Stimulated activated CD8-positive, alpha-beta memory T cell treated with anti-CD3 and anti-CD28 coated beads, Interleukin-12 subunit alpha, Interleukin-12 subunit beta, amount 100 ng/mL, for 1 hour (primary cell): ENCODE measurements around the gene ALG14.
"Not testable (repeated sequence)": the region's sequence is repeated elsewhere in the genome, so short reads cannot be mapped to it uniquely, and the experiment has no call there.

ENCODE experiments used
- DNase-seq: peaks from one replicate; pipeline ENCODE4 v3.0.0-alpha.2; 2020; ENCODE audit warnings: low read depth

The ALG14 gene

DNA sequence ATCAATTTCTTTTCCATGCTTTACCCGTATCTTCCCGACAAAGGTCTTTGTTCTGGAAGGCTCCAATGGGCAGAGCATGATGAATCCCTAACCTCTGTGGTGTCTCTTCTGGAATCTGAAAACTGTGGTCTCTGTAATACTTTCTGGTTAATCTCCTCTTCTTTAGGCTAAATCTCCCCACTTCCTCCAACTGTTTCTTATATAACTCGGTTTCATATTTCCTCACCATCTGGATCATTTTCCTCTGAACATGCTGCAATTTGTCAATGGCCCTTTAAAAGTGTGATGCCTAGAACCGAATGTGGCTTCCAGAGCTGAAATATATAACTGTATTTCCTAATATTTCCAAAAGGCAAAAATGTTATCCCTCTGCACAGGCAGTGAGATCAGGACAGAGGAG is 66.1 kb downstream of the ALG14 start:
- DNase-seq, result no peak

DNA sequence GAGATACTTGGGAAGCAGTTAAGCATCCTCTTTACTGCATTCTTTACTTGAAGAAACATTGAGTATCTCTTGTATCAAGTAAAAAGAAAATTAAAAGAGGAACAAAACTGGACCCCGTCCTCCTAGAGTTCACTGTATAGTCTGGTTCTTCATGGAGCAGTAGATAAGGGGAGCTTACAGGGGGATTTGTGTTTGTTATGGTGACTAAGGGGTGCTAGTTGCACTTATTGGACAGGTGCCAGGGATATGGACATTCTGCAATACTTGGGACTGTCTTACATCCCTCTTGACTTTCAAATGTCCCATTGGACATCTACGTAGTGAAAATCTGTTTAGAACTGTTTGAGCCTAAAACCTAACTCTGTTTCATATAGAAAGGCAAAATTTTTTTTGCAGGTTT is 67.2 kb downstream of the ALG14 start:
- DNase-seq, result no peak

DNA sequence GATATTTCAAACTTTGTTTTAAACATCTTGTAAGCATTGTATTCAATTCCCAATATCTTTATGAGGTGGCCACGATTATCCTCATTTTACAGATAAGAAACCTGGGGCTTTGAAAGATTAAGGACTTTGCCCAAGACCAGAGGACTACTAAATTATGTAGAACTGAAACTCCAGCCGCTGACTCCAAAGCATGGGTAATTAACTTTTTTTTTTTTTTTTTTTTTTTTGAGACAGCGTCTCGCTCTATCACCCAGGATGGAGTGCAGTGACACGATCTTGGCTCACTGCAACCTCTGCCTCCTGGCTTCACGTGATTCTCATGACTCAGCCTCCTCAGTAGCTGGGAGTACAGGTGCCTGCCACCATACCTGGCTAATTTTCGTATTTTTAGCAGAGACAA is 68.7 kb downstream of the ALG14 start:
- no peak for DNase-seq

DNA sequence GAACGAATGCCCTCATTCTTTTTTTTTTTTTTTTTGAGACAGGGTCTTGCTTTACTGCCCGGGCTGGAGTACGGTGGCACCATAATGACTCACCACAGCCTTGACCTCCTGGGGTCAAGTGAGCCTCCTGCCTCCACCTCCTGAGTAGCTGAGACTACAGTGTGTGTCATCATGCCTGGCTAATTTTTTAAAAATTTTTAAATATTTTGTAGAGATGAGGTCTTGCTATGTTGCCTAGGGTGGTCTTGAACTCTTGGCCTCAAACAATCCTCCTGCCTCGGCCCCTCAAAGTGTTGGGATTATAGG is 69.4 kb downstream of the ALG14 start:
- DNase-seq, result no peak

DNA sequence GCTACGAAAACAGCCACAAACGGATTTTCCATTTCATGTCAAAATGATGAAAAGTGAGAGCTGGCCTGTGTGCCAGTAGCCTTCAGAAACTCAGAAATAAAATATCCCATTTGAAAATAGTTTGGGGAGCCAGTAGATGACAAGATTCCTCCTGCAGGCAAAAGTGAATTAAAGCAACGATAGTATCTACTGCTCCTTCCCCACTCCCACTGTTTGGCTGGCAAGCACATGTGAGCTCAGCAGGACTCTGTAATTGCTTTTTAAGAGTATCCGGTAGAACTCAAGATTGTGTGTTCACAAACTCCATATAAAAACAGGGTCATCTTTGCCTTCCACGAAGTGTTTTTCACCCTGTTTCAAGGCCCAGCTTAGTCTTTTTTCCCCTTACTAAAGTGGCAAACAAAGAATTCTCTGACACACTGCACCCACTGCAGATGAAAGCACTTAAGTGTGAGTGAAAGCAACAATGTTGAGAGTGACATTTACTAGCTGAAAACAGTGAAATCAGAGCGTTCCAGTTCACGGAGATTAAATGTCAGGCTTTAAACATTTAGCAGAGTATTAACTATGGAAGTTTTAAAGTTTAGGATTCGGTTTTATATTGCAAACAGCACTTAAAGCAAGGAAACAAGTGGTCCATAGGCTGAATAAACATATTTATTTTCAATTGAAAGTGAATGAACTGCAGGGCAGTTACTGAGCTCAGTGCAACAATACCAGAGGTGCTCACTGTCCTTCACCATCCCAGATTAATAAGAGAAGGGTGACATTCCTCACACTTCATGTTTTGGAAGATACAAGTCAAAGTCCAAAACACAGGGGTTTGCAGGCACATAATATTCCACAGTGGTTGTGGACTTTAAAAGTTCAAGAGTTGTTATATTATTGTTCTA is 70.0 kb downstream of the ALG14 start:
- DNase-seq, result no peak

DNA sequence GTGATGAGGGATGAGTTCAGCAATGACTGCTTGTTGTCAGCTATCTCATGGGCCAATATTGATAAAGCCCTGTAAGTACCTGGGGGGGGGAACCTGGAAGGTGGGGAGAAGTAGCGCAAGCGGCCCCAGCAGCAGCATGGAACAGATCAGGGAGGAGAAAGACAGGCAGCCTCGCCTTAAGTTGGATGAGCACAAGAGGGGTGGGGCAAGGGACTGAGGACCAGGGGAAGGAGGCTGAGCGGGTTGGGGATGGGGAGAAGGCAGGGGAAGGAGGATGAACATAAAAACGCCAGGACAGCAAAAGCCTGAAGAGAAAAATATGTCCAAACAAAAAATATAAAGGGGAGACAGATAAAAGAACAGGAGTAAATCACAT is 70.6 kb downstream of the ALG14 start:
- DNase-seq, result no peak

DNA sequence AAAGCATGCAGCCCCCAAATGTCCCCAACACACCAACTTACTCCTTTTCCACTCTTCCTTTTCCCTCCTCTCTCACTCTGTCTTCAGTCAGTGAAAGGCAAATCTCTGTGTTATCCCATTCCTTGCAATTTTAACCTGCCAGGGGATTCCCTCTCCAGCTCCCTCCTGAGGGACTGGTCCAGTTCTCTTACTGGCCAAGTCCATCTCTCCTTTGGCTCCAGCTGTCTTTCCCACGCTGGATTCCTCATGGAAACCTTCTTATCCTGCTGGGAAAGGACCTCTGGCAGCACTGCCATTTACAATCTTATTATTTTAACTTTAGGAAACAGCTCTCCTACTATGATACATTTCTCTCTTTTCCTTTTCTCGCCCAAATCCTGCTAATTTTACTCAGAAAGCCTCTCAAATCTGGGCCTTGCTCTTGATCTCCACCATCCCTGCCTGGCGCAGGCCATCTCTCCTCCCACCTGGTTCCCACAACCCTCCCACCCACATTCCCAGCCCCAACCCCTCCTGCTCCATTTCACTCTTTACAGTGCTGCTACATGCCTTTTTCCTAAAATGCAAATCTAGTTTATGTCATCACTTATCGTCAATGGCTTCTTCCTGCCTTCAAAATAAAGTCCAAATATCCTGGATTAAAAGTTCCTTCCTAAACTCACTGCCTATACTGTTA is 73.2 kb downstream of the ALG14 start:
- DNase-seq, result no peak

DNA sequence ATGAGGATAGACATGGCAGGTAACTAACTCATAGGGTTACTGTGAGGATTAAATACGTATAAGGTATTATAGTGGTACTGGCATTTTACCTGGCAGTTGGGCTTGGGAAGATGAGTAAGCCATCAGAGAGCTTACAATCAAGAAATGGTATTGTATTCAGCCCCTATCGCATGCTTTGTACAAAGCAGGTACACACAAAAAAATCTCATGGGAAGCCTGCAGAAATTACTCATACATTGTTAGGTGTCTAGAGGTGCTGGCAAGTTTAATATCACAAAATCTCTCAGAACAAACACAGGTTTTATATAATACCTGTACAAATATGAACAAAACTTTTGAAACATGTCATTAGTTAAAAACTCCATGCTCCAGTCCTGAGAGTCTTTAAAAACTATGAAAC is 74.0 kb downstream of the ALG14 start:
- DNase-seq, result no peak

DNA sequence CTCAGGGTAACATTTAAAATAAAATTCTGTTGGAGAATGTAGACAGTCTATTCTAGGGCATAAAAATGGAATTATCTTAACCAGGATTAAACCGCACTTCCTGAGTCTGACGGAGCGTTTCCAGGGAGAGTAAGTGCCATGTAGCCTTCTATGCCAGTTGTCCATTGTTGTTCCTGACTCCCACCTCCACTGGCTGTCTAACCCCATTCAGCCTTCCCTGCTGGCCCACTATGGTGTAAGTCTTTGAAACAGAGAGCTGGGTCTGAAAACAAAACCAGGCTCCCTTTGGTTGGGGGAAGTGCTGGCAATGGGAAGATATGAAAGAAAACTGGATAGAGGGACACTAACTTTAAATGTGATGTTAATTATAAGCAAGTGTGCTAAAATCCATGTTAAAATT is 74.6 kb downstream of the ALG14 start:
- no peak for DNase-seq

DNA sequence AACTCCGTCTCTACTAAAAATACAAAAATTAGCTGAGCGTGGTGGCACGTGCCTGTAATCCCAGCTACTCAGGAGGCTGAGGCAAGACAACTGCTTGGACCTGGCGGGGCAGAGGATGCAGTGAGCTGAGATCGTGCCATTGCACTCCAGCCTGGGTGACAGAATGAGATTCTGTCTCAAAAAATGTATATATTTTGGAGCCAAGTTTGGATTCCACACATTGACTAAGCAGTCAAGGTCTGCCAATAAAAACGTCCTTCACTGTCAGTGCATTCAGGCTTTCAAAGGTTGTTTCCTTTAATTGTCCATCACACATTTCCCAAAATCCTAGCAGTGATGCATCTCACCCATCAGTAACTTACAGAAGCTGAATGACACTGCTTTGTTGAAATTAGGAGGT is 77.2 kb downstream of the ALG14 start:
- not testable (repeated sequence) for DNase-seq

DNA sequence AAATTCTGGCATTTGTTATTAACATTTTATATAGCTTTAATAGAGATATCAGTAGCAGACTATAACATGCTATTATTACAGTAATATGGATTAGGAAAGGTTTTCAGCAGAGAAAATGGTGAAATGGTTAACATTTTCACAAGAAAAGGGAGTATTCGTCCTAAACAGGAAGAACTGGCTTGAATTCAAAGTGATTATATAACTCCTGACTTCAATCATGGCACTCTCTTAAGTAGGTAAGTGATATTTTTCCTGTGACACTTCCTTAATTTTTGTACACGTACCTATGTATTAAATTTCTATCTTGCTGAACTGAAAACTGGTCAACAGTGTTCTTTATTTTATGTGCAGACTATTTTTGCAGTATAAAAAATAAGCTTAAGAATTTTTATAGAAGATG is 77.9 kb downstream of the ALG14 start:
- no peak for DNase-seq

DNA sequence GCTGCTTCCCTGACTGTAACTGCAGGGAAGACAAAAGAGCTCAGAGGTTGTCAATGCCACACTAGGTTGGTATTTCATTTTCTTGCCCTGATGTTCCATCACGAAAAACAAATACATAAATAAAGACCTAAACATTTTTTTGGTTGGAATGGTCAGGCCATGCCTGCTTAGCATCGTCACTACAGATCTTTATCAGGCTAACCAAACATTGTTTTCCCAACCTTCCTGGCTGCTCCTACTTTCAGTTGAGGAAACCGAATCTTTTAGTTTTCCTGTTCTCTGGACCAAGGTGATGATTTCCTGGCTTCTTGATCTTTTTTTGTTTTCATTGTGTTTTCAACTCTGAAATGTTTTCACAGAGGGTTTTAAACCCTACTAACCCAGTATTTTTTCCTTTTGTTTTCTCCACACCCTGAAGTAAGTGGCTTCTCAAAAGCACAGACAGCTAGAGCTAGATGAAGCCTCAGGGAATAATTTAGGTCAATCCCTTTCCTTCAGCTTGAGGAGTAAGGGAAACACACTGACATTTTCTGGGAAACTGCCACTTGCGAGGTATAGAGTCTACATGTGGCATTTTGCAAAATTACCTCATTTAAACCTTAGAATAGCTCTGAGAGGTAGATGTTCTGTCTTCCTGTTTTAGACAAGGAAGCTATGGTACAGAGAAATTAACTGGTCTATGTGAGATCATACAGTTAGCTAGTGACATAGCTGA is 78.7 kb downstream of the ALG14 start:
- DNase-seq, result no peak

DNA sequence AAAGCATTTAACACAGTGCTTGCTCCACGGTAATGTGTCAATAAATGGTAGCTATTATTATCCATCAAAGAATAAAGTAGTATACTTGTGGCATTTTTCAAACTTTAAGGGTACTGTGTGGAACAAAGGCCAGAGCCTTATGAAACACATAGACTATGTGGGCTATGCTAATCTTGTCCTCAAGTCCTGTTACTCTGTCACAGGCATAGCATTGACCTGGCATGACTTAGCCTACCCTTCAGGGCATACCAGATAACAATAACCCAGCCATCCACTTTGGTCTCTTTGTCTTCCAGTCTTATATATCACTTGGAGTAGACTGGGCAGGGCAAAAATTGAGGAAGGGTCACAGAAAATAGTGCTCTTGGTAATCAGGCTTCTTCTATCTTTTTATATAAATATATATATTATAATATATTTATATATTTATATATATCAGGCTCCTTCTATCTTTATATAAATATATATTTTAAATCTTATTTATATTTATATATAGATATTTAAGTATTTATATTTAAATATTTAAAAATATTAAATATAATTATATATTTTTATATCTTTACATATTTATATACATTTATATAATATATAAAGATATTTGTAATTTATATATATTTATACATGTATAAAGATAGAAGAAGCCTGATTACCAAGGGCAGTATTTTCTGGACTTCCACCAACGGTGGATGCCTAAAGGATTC is 79.7 kb downstream of the ALG14 start:
- no peak for DNase-seq

DNA sequence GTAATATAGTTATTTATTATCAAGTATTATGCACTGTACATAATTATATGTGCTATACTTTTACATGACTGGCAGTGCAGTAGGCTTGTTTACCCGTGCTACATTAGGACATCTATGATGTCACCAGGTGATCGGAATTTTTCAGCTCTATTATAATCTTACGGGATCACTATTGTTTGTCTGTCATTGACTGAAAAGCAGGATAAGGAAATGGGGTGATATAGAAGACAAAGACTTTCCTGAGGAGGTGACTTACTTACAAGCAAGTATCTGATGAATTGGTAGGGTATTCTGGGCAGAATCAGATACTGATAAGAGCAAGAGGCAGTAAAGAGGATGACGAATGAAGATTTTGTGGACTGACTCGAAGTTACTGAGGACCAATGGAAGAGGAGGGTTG is 80.6 kb downstream of the ALG14 start:
- no peak for DNase-seq

DNA sequence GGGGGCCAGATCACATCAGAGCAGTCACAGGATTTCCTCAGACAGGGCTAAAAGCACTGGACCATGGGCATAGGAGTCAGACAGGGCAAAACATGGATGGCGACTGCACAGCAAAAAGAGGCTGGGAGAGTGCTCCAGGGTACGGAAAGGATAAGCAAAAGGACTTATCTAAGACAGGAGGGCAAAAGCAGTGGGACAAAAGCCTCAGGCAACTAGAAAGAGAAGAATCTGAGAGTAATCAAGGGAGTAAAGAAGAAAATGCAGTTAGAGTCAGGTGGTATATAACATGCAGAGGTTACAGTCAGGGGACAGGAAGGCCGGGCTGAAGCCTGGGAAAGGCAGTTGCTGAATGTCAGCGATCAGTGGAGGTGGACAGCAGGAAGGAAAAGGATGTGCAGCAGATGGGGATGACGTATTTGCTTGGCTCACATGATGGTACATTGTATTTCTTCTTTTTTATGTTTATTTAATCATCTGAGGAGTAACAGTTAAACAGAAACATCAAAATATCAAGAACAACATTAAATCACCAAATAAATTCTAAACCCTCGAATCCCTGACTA is 82.8 kb downstream of the ALG14 start:
- no peak for DNase-seq

DNA sequence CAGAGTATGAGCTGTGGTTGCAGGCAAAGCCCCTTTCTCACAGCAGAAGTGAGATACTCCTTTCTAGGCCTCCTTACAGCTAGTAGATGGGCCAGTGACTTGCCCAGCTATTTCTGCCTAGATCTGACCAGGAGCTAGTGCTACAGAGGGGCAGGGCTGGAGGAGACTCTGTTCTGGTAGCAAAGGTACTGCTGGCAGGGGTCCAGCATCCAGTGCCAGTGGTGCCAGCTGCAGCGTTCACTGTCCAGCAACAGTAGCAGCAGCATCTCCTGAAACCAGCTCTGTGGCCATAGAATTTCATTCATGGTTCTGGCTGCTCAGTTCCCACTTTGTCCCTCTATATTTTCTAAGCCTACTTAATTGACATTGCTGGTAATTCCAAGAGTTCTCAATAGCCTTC is 83.4 kb downstream of the ALG14 start:
- no peak for DNase-seq

DNA sequence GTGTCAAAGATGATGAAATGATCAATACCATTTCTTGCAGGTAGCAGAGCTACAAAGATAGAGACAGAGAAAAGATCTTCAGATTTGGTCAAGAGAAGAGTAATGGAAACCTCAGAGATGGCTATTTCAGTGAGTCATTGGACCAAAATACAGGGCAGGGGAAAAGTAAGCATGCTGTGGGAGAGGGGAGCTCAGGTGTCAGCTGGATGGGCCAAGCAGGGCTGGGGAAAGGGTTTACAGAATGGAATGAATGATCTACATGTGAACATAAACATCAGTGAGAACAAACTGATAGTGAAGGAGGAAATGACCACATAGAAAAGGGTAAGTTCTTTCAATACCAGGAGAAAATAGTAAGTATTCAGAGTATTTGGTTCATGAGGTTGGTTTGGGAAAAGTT is 84.4 kb downstream of the ALG14 start:
- DNase-seq, result no peak

DNA sequence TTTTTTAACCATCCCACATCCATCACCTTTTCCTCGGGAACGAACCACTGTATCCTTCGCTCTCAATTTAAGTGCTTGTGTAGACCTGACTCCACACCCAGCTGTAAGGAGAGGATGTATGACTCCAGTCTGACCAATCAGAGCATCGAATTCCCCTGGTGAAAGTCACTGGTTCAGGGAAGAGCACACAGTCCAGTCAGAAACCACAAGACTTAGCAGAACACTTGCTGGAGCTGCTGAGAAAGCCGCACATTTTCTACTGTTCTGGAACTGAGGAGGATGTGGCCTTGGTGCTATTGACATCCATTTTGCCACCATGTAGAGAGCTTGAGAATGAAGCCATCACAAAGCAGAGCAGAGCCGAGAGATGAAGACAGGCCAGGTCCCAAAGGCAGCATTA is 86.0 kb downstream of the ALG14 start:
- DNase-seq, result no peak

DNA sequence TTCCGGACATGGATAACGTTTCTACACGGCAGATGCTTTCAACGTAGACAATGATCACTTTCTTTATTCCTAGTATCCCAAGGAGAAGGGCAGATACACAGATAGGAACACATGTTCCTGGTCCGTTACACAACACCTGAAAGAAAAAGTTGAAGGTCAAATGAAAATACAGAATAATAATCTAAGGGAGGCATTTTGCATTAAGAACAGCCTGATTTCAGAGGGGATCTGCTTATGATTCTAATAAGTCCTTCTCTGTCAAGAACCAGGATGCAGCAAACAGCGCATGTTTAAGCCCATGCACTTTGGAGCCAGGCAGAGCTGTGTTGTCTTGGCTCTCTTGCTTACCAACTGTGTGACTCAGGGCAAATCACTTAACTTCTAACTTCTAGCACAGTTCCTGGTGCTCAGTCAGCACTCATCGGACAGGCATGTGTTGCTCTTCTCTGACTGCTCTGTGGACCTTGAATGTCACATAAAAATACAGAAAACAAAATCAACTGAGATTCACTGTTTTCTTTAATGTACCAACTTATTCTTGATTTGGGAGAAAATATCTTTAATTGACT is 89.5 kb downstream of the ALG14 start:
- no peak for DNase-seq

DNA sequence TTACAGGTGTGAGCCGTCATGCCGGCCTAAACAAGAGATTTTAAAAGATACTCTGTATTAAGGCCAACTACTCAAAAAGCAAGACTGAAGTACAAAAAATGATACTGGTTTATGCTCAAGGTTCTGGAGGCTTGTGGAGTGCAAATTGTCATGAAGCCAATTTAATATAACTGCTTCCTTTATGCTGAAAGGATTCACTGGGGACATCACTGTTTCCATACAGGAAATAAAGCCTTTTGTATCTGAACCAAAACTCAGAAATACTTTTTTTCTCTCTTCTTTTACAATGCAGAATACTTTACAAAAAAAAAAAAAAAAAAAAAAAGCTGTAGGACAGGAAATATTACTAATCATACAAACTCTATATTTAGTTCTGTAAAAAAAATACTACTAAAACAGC is 90.4 kb downstream of the ALG14 start:
- no peak for DNase-seq

DNA sequence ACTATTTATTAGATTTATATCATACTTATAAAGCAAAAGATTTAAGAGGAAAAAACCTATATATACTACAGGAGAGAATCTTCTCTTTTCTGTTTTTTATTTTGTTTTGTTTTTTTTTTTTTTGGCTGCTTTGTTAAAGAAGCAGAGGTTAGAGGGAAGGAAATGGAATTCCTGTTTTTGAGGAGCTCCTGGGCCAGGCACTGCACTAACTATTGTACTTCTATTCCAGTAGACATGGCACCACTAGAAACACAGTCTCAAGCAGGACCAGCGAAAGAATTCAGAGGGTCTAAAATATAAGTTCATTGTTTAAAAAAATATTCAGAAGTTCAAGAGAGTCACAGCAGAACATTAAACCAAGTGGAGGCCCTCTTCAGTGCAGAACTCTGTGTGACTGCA is 91.2 kb downstream of the ALG14 start:
- DNase-seq, result no peak
